HG02852 (cell line): ENCODE results near the gene LRPPRC.
A peak's percentile ranks its signal among the peaks of the same experiment; 100 is the strongest.
"Not testable (repeated sequence)": the region's sequence is repeated elsewhere in the genome, so short reads cannot be mapped to it uniquely, and the experiment has no call there.

Experiments
- ATAC-seq: cut with Tn5 transposase; IDR thresholded peaks from one replicate; pipeline ENCODE4 v1.9.1; 2021; ENCODE audit warnings: mild to moderate bottlenecking, moderate library complexity; ENCODE audit not compliant: unreplicated experiment

The LRPPRC gene

GRCh38 chr2:43911136-43911790, 84.5 kb downstream of the LRPPRC start:
- not testable (repeated sequence) for ATAC-seq

GRCh38 chr2:43906448-43907109, 89.2 kb downstream of the LRPPRC start:
- no peak for ATAC-seq

- ATAC-seq: no peak
These were observed 89.9 kb downstream of the LRPPRC start for GRCh38 chr2:43905871-43906270.

- ATAC-seq: peak; percentile 52
These were observed 90.4 kb downstream of the LRPPRC start for GRCh38 chr2:43905371-43905803.

GRCh38 chr2:43899589-43899988, 96.2 kb downstream of the LRPPRC start:
- ATAC-seq: no peak

- ATAC-seq: no peak
These were observed 96.9 kb downstream of the LRPPRC start for GRCh38 chr2:43898838-43899346.

- ATAC-seq: no peak
These were observed 97.5 kb downstream of the LRPPRC start for GRCh38 chr2:43898134-43898837.

- ATAC-seq: no peak
These were observed 98.3 kb downstream of the LRPPRC start for GRCh38 chr2:43897492-43897891.

GRCh38 chr2:43896906-43897305, 98.9 kb downstream of the LRPPRC start:
- ATAC-seq: no peak

GRCh38 chr2:43894743-43895142, 101.0 kb downstream of the LRPPRC start:
- ATAC-seq: no peak

GRCh38 chr2:43890855-43891254, 104.9 kb downstream of the LRPPRC start:
- ATAC-seq: no peak

GRCh38 chr2:43889416-43889815, 106.4 kb downstream of the LRPPRC start:
- no peak for ATAC-seq

- no peak for ATAC-seq
These were observed 108.6 kb downstream of the LRPPRC start for GRCh38 chr2:43887176-43887575.

GRCh38 chr2:43885132-43885632, 110.6 kb downstream of the LRPPRC start:
- ATAC-seq: no peak

GRCh38 chr2:43884689-43885088, 111.1 kb downstream of the LRPPRC start:
- no peak for ATAC-seq

GRCh38 chr2:43882312-43882711, 113.5 kb downstream of the LRPPRC start:
- ATAC-seq: no peak

GRCh38 chr2:43880952-43881351, 114.8 kb downstream of the LRPPRC start:
- no peak for ATAC-seq

- no peak for ATAC-seq
These were observed 115.3 kb downstream of the LRPPRC start for GRCh38 chr2:43880471-43880870.

- ATAC-seq: no peak
These were observed 116.5 kb downstream of the LRPPRC start for GRCh38 chr2:43879261-43879660.

- ATAC-seq: no peak
These were observed 117.9 kb downstream of the LRPPRC start for GRCh38 chr2:43877782-43878464.
